ENCODE results near the gene FRMD4B.
A peak's percentile ranks its signal among the peaks of the same experiment; 100 is the strongest.

Gene FRMD4B

DNA sequence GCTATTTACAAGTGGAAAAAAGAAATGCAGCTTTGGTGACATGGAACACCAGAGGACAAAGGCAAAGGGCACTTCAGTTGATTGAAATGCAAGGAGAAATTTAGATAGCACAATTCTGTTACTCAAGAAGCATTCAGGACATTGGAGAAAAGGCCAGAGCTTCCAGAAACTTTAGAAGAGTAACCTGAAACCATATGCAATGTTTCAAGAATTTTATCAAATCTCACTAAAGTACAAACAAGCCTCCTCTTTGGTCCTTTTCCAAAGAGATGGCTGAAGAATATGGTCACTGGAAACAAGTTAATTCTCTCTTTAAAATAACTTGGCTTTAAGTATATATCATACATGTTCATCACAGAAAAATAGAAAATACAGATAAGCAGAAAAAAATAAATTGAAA, 248.9 kb downstream of the FRMD4B start:
- DNase-seq (ENCODE audit: low read depth in 1 of 2, low spot score in 1 of 2), result no peak

DNA sequence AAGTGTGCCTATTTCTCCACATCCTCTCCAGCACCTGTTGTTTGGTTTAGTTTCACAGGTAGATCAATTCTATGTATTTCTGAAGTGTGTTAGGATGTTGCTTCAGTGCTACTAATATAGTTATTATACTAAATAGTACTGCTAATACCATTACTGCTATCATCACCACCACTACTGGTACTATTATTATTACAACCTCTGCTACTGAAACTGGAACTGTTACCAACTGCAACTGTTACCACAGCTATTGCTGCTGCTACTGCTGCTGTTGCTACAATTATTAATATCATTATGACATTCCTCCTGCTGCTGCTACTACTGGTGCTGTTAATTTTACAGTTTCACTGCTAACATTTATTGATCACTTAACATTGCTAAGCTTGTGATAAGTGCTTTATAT, 255.2 kb downstream of the FRMD4B start:
- no peak for DNase-seq (ENCODE audit: low read depth in 1 of 2, low spot score in 1 of 2)

DNA sequence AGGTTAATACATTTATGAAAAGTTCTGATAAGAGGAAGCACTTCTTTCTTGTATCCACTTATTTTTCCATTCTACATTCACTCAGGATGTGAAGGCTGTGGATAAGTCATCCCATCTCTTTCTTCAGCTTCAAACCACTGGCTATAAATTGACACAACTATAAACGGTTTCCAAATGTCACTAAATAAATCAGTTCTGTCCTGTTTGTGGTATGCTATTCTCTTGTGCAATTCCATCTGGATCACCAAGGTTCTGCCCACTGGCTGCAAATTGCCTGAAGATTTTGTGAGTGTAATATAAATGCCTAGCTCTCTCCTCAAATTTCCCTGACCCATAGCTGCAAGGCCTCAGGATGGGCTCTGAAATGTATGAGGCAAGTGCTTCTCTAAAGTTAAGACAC, 256.4 kb downstream of the FRMD4B start:
- DNase-seq (ENCODE audit: low read depth in 1 of 2, low spot score in 1 of 2), result no peak

DNA sequence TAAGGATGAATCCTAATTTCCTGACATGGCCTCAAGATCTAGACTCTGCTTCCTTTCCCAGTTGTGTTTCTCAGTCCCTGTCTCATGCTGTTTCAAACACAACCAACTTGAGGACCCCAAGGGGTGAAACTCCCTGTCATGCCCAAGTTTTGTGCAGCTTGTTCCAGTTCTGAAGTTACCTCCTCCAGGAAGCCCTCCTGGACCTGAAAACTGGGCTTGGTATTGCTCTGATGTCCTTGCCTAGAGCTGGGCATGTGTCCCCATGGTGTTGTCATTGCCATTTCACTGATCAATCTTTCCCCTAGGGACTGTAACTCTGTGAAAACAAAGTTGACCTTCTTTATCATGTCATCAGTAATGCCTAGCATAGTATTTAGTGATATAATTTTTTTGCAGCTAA, 257.4 kb downstream of the FRMD4B start:
- no peak for DNase-seq (ENCODE audit: low read depth in 1 of 2, low spot score in 1 of 2)

DNA sequence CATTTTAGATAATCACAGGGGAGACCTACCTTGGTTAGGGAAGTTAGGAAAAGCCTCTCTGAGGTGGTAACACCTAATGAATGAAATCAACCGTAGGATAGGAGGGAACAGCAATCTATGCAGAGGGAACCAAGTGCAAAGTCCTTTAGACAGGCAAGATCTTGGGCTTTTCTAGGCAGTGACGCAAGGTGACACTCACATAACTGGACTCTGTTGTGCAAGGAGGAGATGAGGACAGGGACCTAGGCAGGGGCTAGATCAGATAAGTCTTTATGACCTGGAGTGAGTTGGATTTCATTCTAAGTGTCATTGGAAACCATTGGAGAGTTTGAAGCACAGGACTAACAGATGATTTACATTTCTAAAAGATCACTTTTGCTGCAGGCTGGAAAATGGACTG, 258.9 kb downstream of the FRMD4B start:
- no peak for DNase-seq (ENCODE audit: low read depth in 1 of 2, low spot score in 1 of 2)

DNA sequence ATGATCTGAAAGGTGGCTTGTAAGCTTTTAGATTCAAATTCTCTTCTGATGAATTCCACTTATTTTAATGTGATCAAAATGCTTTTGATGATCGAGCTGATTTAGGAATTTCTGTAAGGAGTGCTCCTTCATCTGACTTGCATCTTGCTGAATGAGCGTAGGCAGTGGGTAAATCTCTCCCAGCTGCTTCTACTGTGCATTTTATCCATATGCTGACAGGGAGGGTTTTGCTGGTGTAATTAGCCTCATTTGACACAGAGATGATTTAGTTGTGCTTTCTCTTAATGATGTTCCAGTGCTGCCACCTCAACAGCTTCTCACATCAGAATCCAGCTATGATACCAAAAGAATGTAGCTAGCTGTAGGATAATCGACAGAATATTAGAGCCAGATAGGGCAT, 259.7 kb downstream of the FRMD4B start:
- DNase-seq (ENCODE audit: low read depth in 1 of 2, low spot score in 1 of 2), result no peak

DNA sequence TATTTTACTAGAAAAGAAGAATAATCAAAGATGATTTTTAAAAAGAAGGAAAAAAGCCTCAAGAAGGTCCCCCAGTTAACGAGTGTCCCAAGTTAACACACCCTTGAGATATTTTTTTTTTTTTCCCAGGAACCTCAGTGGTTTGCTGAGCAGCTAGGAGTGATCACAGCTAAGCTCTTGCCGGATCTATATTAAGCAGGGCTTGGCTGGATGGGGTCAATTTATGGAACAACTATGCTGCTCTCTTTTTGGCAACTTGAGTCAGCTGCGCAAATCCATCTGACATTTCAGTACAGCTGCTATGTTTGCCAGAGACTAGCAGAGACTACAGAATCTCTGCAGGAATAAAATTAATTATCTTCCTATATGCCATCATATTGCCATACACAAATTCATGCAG, 263.5 kb downstream of the FRMD4B start, which contains the start of gene LMOD3:
LMOD3 (minus strand) TSS at position 193 of the 400 bp plus-strand sequence. CDS start 209 bp downstream, outside the sequence.
- no peak for DNase-seq (ENCODE audit: low read depth in 1 of 2, low spot score in 1 of 2)

DNA sequence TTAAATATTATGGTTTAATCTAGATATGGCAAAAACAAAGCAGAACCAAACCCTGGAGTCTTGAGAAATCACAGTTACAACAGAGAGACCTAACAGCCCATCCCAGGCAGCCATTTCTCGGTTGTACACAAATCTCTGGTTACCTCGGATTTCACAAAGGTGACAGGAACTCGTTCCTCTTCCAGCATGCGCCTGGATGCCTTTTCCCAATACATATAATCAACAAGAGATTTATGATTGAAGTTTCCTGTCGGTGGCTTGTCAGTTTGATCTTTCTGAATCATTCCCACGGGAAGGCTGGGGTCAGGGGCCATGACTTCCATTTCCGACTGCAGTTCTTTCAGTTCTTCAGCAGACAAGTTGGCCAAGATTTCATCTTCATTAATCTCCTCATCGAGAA, 263.9 kb downstream of the FRMD4B start:
- DNase-seq (ENCODE audit: low read depth in 1 of 2, low spot score in 1 of 2), result no peak

DNA sequence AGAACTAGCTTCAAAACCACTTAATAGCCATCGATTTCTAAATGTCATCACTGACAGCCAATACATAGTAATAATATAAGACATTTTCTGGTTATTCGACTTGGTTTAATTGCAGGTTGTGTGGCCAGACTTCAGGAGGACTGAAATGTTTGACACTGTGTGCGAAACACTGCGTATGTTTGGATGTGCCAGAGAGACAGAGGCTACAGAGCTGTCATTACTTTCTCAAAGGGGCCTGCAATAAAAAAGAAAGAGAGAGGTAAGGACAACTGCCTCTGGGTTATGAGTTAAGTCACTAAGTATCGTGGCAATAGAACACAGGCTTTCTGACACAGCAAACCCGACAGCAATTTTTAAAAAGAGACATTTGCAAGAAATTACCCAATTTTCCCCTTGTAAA, 264.4 kb downstream of the FRMD4B start:
- no peak for DNase-seq (ENCODE audit: low read depth in 1 of 2, low spot score in 1 of 2)

DNA sequence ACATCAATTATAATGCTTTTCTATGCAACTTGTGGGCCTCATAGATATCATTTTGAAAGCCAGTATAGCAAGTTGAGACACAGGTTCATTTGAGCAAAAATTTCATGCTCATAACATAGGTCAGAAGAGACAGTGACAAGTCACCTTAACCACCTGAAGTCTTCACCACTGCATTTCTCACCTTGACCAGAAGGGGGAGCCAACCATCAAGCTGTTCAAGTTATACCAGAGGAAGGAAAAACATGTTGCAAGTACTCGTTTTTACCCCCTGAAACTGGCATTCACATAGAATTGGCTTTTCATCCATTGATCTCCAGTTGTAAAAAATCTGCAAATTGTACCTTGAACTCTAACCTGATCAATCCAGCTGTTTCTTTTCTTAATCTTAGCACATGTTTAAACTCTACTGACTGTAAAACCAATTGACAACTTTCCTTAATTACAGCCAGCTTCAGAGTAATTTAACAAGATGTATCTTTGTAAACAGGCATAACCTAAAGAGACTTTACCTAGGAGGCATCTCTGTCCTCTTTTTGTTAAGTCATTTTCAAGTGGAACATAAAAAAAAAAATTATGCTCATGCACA, 264.9 kb downstream of the FRMD4B start:
- peak; percentile 45 to 66 for DNase-seq (ENCODE audit: low read depth in 1 of 2, low spot score in 1 of 2)

All from stimulated activated CD4-positive, alpha-beta T cell treated with anti-CD3 and anti-CD28 coated beads, Interleukin-15, amount 100 ng/mL, for 1 hour (primary cell).